Lower lobe of right lung (tissue), 2 donors: ENCODE measurements around the gene PEX12. TPM values are rescaled to one million over a fixed set of nuclear protein-coding genes. Genes with fewer than 3 reads are reported as not detected.
"Not testable (repeated sequence)": the region's sequence is repeated elsewhere in the genome, so short reads cannot be mapped to it uniquely, and the experiment has no call there.

ENCODE experiments used
- ATAC-seq, 2 donors: fragments of 200-7000 bp; cut with Tn5 transposase; one replicate each; pipeline ENCODE4 v1.9.1; 2020 to 2022; ENCODE audit warnings: mild to moderate bottlenecking in 2 of 2, moderate library complexity in 2 of 2
- DNase-seq: peaks from one replicate; pipeline ENCODE4 v3.0.0-alpha.2; 2020
- H3K27ac ChIP-seq: fragments of 200-600 bp; one replicate; pipeline ENCODE4 v1.8.0; 2022
- H3K27me3 ChIP-seq: fragments of 200-600 bp; one replicate; pipeline ENCODE4 v1.8.0; 2022; ENCODE audit warnings: low read depth
- H3K36me3 ChIP-seq: fragments of 200-600 bp; one replicate; pipeline ENCODE4 v1.8.0; 2022; ENCODE audit warnings: mild to moderate bottlenecking
- H3K4me1 ChIP-seq: fragments of 200-600 bp; one replicate; pipeline ENCODE4 v1.8.0; 2022
- H3K4me3 ChIP-seq: fragments of 200-600 bp; one replicate; pipeline ENCODE4 v1.8.0; 2022; ENCODE audit warnings: mild to moderate bottlenecking
- H3K9me3 ChIP-seq: fragments of 200-600 bp; one replicate; pipeline ENCODE4 v1.8.0; 2022
- CTCF ChIP-seq: fragments of 200-600 bp; IDR thresholded peaks from one replicate; pipeline ENCODE4 v1.8.0; 2022; ENCODE audit warnings: antibody characterized with exemption, mild to moderate bottlenecking
- intact Hi-C: fragments of 100-400 bp; cut with DNase I; formaldehyde crosslinking; loops from one replicate; pipeline ENCODE4 v1.11.0; 2022
- total RNA-seq: library from RNA; stranded (reverse); fragmentation: NEBNext Ultra II Directional; extraction: Animal tissue kit (Norgen Biotek cat#: 25700); gene quantifications from one replicate; pipeline ENCODE4 v1.2.1, GENCODE V29; 2021
- donor health status: DM: no; HTN: yes; CAD: no; lungs with severe emphysema.

PEX12 gene
- total RNA-seq, 1 donor from 2014 or later, result 7.0 TPM

GRCh38 chr17:35616536-35616935 lies 38.2 kb upstream of the PEX12 start:
- H3K27me3 ChIP-seq, result no peaks in the 10 kb centered on the region
- no peak for TF ChIP-seq CTCF
- no peak overlapping the region for H3K4me3 ChIP-seq
- intact Hi-C loops, result loop anchor here (10.0 kb wide), 1 partner anchor 128 kb away; no protein-coding TSS in a partner anchor
- DNase-seq (no peak), ATAC-seq (no peak)
- no peak overlapping the region for H3K27ac ChIP-seq
- H3K36me3 ChIP-seq, result peaks cover 36% of the 10 kb centered on the region
- peaks cover 7% of the 10 kb centered on the region for H3K4me1 ChIP-seq
- no peaks in the 10 kb centered on the region for H3K9me3 ChIP-seq

GRCh38 chr17:35614810-35615209 lies 36.4 kb upstream of the PEX12 start:
- H3K27me3 ChIP-seq, result no peaks in the 10 kb centered on the region
- DNase-seq (no peak), ATAC-seq (no peak)
- H3K27ac ChIP-seq, result no peak overlapping the region
- peaks cover 7% of the 10 kb centered on the region for H3K4me1 ChIP-seq
- H3K9me3 ChIP-seq, result no peaks in the 10 kb centered on the region
- no peak for TF ChIP-seq CTCF
- no peak overlapping the region for H3K4me3 ChIP-seq
- H3K36me3 ChIP-seq, result peaks cover 47% of the 10 kb centered on the region
- intact Hi-C loops, result loop anchor here (10.0 kb wide), 1 partner anchor 130 kb away; no protein-coding TSS in a partner anchor

- Histone ChIP-seq H3K27ac (no peak overlapping the region), H3K4me1 (peaks cover 7% of the 10 kb centered on the region), H3K4me3 (no peak overlapping the region), H3K9me3 (no peaks in the 10 kb centered on the region), H3K27me3 (no peaks in the 10 kb centered on the region), H3K36me3 (peaks cover 58% of the 10 kb centered on the region)
- TF ChIP-seq CTCF, result peak; percentile 52
- intact Hi-C loops, result loop anchor here (10.0 kb wide), 1 partner anchor 132 kb away; no protein-coding TSS in a partner anchor
- ATAC-seq, result no peak
- no peak for DNase-seq
Observed at GRCh38 chr17:35612924-35613521, 34.7 kb upstream of the PEX12 start.

GRCh38 chr17:35610746-35611145 lies 32.4 kb upstream of the PEX12 start:
- DNase-seq, H3K4me1 ChIP-seq, H3K9me3 ChIP-seq, H3K27me3 ChIP-seq, H3K27ac ChIP-seq, ATAC-seq, H3K4me3 ChIP-seq: not testable (repeated sequence)
- intact Hi-C loops, result loop anchor here (10.0 kb wide), 1 partner anchor 134 kb away; no protein-coding TSS in a partner anchor
- peaks cover 73% of the 10 kb centered on the region for H3K36me3 ChIP-seq

- Histone ChIP-seq H3K27me3 (no peaks in the 10 kb centered on the region), H3K4me1 (no peaks in the 10 kb centered on the region), H3K4me3 (no peak overlapping the region), H3K36me3 (peaks cover 82% of the 10 kb centered on the region), H3K27ac (no peak overlapping the region), H3K9me3 (no peaks in the 10 kb centered on the region)
- intact Hi-C loops, result loop anchor here (10.0 kb wide), 1 partner anchor 135 kb away; no protein-coding TSS in a partner anchor
- DNase-seq, result no peak
- TF ChIP-seq CTCF, result no peak
- no peak for ATAC-seq
Observed at GRCh38 chr17:35609831-35610230, 31.5 kb upstream of the PEX12 start.

- Histone ChIP-seq H3K27me3 (no peaks in the 10 kb centered on the region), H3K9me3 (no peaks in the 10 kb centered on the region), H3K4me1 (no peaks in the 10 kb centered on the region), H3K27ac (no peak overlapping the region), H3K4me3 (no peak overlapping the region), H3K36me3 (peaks cover 98% of the 10 kb centered on the region)
- intact Hi-C loops, result no loop called here
- ATAC-seq, result no peak
- TF ChIP-seq CTCF, result no peak
- DNase-seq, result no peak
Observed at GRCh38 chr17:35607239-35607847, 29.0 kb upstream of the PEX12 start.
